Mesothelial cell of epicardium (in vitro differentiated cells): ENCODE data around the gene ZNF790. TPM values are rescaled to one million over a fixed set of nuclear protein-coding genes. Genes with fewer than 3 reads are reported as not detected.
"Not testable (repeated sequence)": the region's sequence is repeated elsewhere in the genome, so short reads cannot be mapped to it uniquely, and the experiment has no call there.

ENCODE experiments used
- DNase-seq, 2 experiments: peaks; one replicate each; pipeline ENCODE4 v3.0.0; 2021; ENCODE audit warnings: low spot score in 2 of 2; ENCODE audit not compliant: unreplicated experiment in 2 of 2
- H3K27ac Mint-ChIP-seq: 2 replicates; pipeline ENCODE4 v1.8.0; 2021; ENCODE audit warnings: mixed read lengths
- H3K27me3 Mint-ChIP-seq: 2 replicates; pipeline ENCODE4 v1.8.0; 2021; ENCODE audit warnings: low read depth, mixed read lengths
- H3K36me3 Mint-ChIP-seq: 2 replicates; pipeline ENCODE4 v1.8.0; 2021; ENCODE audit warnings: mixed read lengths
- H3K4me1 Mint-ChIP-seq: 2 replicates; pipeline ENCODE4 v1.8.0; 2021; ENCODE audit warnings: mixed read lengths
- H3K4me3 Mint-ChIP-seq: 2 replicates; pipeline ENCODE4 v1.8.0; 2021; ENCODE audit warnings: mild to moderate bottlenecking, moderate library complexity, mixed read lengths
- H3K9me3 Mint-ChIP-seq: 2 replicates; pipeline ENCODE4 v1.8.0; 2021; ENCODE audit warnings: mixed read lengths
- CTCF ChIP-seq: fragments of 200-600 bp; sonication (generic); IDR thresholded peaks from one replicate; pipeline ENCODE4 v1.5.0; 2021; ENCODE audit warnings: antibody characterized with exemption; ENCODE audit not compliant: unreplicated experiment
- total RNA-seq: library from RNA; stranded (reverse); gene quantifications from 3 replicates; pipeline ENCODE4 v1.2.1, GENCODE V29; 2021

The ZNF790 gene
- total RNA-seq, 1 donor from 2014 or later, result 12.8 TPM

- Mint-ChIP-seq H3K4me1 (no peaks in the 10 kb centered on the region), H3K27ac (no peak overlapping the region), H3K4me3 (no peak overlapping the region), H3K36me3 (peaks cover 85% of the 10 kb centered on the region), H3K27me3 (no peaks in the 10 kb centered on the region), H3K9me3 (peaks cover 69% of the 10 kb centered on the region)
- DNase-seq, result no peak
- TF ChIP-seq CTCF, result no peak
Measured at GRCh38 chr19:36821758-36822157, 16.4 kb downstream of the ZNF790 start.

GRCh38 chr19:36819130-36819630 is 19.0 kb downstream of the ZNF790 start:
- H3K9me3 Mint-ChIP-seq, result peaks cover 53% of the 10 kb centered on the region
- H3K27ac Mint-ChIP-seq, result no peak overlapping the region
- H3K4me1 Mint-ChIP-seq, result no peaks in the 10 kb centered on the region

GRCh38 chr19:36807029-36807428 is 31.2 kb downstream of the ZNF790 start:
- Mint-ChIP-seq H3K36me3 (peaks cover 54% of the 10 kb centered on the region), H3K4me3 (no peak overlapping the region), H3K9me3 (peaks cover 64% of the 10 kb centered on the region), H3K27ac (no peak overlapping the region), H3K4me1 (no peaks in the 10 kb centered on the region), H3K27me3 (no peaks in the 10 kb centered on the region)
- no peak for DNase-seq
- TF ChIP-seq CTCF, result no peak

More at GRCh38 chr19:36819130-36819630, 19.0 kb downstream of the ZNF790 start:
- H3K27me3 Mint-ChIP-seq, result no peaks in the 10 kb centered on the region
- TF ChIP-seq CTCF, result no peak
- peaks cover 84% of the 10 kb centered on the region for H3K36me3 Mint-ChIP-seq
- H3K4me3 Mint-ChIP-seq, result no peak overlapping the region
- no peak for DNase-seq

GRCh38 chr19:36805364-36805763 is 32.8 kb downstream of the ZNF790 start:
- H3K4me1 Mint-ChIP-seq, result no peaks in the 10 kb centered on the region
- H3K27me3 Mint-ChIP-seq, result no peaks in the 10 kb centered on the region
- no peak for DNase-seq
- TF ChIP-seq CTCF, result no peak
- no peak overlapping the region for H3K4me3 Mint-ChIP-seq
- no peak overlapping the region for H3K27ac Mint-ChIP-seq
- H3K9me3 Mint-ChIP-seq, result peaks cover 52% of the 10 kb centered on the region
- peaks cover 51% of the 10 kb centered on the region for H3K36me3 Mint-ChIP-seq

- no peak for TF ChIP-seq CTCF
- no peaks in the 10 kb centered on the region for H3K4me1 Mint-ChIP-seq
- DNase-seq, result no peak
- H3K27me3 Mint-ChIP-seq, result no peaks in the 10 kb centered on the region
- peak overlapping the region; percentile 76 for H3K4me3 Mint-ChIP-seq
- H3K9me3 Mint-ChIP-seq, result peaks cover 38% of the 10 kb centered on the region
- peaks cover 36% of the 10 kb centered on the region for H3K36me3 Mint-ChIP-seq
- H3K27ac Mint-ChIP-seq, result peak overlapping the region; percentile 73
Measured at GRCh38 chr19:36797786-36798108, 40.4 kb downstream of the ZNF790 start.

GRCh38 chr19:36796714-36796992 is 41.5 kb downstream of the ZNF790 start:
- Mint-ChIP-seq H3K4me1 (no peaks in the 10 kb centered on the region), H3K27ac (no peak overlapping the region), H3K4me3 (no peak overlapping the region), H3K27me3 (no peaks in the 10 kb centered on the region), H3K9me3 (peaks cover 43% of the 10 kb centered on the region), H3K36me3 (peaks cover 36% of the 10 kb centered on the region)
- no peak for DNase-seq
- no peak for TF ChIP-seq CTCF

GRCh38 chr19:36791420-36792141 is 46.6 kb downstream of the ZNF790 start:
- H3K4me3 Mint-ChIP-seq, DNase-seq, H3K27ac Mint-ChIP-seq, H3K4me1 Mint-ChIP-seq, H3K27me3 Mint-ChIP-seq: not testable (repeated sequence)
- Mint-ChIP-seq H3K36me3 (peaks cover 15% of the 10 kb centered on the region), H3K9me3 (peaks cover 47% of the 10 kb centered on the region)
